ENCODE data around the gene RGL1. TPM values are rescaled to one million over a fixed set of nuclear protein-coding genes. Genes with fewer than 3 reads are reported as not detected.

RGL1 gene
- total and polyA plus RNA-seq, 5 donors: 7.2 to 22.9 (median 16.4) TPM

DNA sequence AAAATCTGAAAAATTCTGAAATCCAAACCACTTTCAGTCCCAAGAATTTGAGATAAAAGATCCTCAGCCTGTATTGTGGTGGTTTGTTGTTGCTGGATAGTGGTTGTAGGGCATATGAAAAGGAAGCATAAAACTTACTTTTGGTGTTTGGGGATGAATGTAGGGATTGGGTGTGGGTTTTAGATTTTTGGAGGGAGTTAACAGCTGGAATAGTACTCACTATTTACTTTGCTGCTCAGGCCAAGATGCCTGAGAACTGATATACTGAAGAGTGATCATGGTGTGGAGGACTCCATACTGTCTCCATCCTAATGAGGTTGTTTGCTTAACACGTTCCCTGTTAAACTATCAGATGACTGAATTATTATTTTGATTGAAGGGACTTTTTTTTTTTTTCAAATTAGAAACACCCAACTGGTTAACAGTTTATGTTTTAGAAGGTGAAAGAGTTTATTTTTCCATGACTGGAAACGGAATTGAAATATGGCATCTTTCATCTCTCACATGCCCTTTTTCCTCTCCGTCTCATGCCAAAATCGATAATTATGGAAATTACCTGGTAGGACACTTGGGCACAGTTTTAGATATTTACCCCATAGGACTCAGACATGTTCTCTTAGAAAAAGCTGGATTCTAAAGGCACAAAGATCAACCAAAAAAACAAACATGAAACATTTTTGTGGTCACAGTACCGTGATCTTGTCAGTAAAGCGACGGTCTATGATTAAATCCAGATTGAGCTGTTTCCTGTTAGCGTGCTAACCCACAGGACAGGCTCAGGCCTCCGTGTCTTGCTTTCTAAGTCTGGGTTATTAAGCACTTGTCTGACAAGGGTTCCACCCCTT, 37.3 kb downstream of the RGL1 start:
- H3K27me3 ChIP-seq (ENCODE audit: control insufficient read depth, insufficient read depth): no peaks in the 10 kb centered on the region
- H3K9me3 ChIP-seq (ENCODE audit: control insufficient read depth, low read length): no peaks in the 10 kb centered on the region
- H3K4me1 ChIP-seq (ENCODE audit: control insufficient read depth, insufficient read depth, low read length): peaks cover 7% of the 10 kb centered on the region
- H3K4me3 ChIP-seq (ENCODE audit: low read length): peak overlapping the region; percentile 42
- ATAC-seq: peak; percentile 80 to 84
- no peak overlapping the region for H3K27ac ChIP-seq (ENCODE audit: low read length)
- DNase-seq: peak in 2 of 3 donors; percentile 20 to 61
- 35% methylated on average over 9 of the region's 9 CpGs for WGBS
- intact Hi-C loops (cut with DNase I): no loop called here

GRCh38 chr1:183842795-183843144, 37.9 kb downstream of the RGL1 start:
- intact Hi-C loops (cut with DNase I): no loop called here

GRCh38 chr1:183844806-183845205, 39.9 kb downstream of the RGL1 start:
- intact Hi-C loops (cut with DNase I): no loop called here
- no peak overlapping the region for H3K4me3 ChIP-seq (ENCODE audit: low read length)
- peaks cover 7% of the 10 kb centered on the region for H3K4me1 ChIP-seq (ENCODE audit: control insufficient read depth, insufficient read depth, low read length)
- no peaks in the 10 kb centered on the region for H3K9me3 ChIP-seq (ENCODE audit: control insufficient read depth, low read length)
- no peak for DNase-seq
- WGBS: 89% methylated on average over 2 of the region's 2 CpGs
- no peaks in the 10 kb centered on the region for H3K27me3 ChIP-seq (ENCODE audit: control insufficient read depth, insufficient read depth)
- no peak for ATAC-seq
- H3K27ac ChIP-seq (ENCODE audit: low read length): no peak overlapping the region

More at GRCh38 chr1:183842795-183843144, 37.9 kb downstream of the RGL1 start:
- Histone ChIP-seq H3K27ac (ENCODE audit: low read length) (no peak overlapping the region), H3K4me1 (ENCODE audit: control insufficient read depth, insufficient read depth, low read length) (peaks cover 8% of the 10 kb centered on the region), H3K27me3 (ENCODE audit: control insufficient read depth, insufficient read depth) (no peaks in the 10 kb centered on the region), H3K9me3 (ENCODE audit: control insufficient read depth, low read length) (no peaks in the 10 kb centered on the region), H3K4me3 (ENCODE audit: low read length) (peak overlapping the region; percentile 42)
- WGBS: 30% methylated on average over 2 of the region's 2 CpGs
- ATAC-seq: no peak
- DNase-seq: no peak

- H3K27ac ChIP-seq (ENCODE audit: low read length): no peak overlapping the region
- ATAC-seq (no peak), DNase-seq (no peak)
- H3K9me3 ChIP-seq (ENCODE audit: control insufficient read depth, low read length): no peaks in the 10 kb centered on the region
- H3K4me1 ChIP-seq (ENCODE audit: control insufficient read depth, insufficient read depth, low read length): peaks cover 7% of the 10 kb centered on the region
- no peak overlapping the region for H3K4me3 ChIP-seq (ENCODE audit: low read length)
- 85% methylated on average over 3 of the region's 3 CpGs for WGBS
- intact Hi-C loops (cut with DNase I): no loop called here
- no peaks in the 10 kb centered on the region for H3K27me3 ChIP-seq (ENCODE audit: control insufficient read depth, insufficient read depth)
These were observed 40.8 kb downstream of the RGL1 start for GRCh38 chr1:183845681-183846080.

- Histone ChIP-seq H3K9me3 (ENCODE audit: control insufficient read depth, low read length) (no peaks in the 10 kb centered on the region), H3K27ac (ENCODE audit: low read length) (peak overlapping the region; percentile 37), H3K4me1 (ENCODE audit: control insufficient read depth, insufficient read depth, low read length) (peaks cover 4% of the 10 kb centered on the region), H3K4me3 (ENCODE audit: low read length) (no peak overlapping the region), H3K27me3 (ENCODE audit: control insufficient read depth, insufficient read depth) (no peaks in the 10 kb centered on the region)
- intact Hi-C loops (cut with DNase I): no loop called here
- DNase-seq: no peak
- WGBS: 53% methylated on average over 4 of the region's 4 CpGs
- no peak for ATAC-seq
These were observed 42.7 kb downstream of the RGL1 start for GRCh38 chr1:183847641-183848040.

DNA sequence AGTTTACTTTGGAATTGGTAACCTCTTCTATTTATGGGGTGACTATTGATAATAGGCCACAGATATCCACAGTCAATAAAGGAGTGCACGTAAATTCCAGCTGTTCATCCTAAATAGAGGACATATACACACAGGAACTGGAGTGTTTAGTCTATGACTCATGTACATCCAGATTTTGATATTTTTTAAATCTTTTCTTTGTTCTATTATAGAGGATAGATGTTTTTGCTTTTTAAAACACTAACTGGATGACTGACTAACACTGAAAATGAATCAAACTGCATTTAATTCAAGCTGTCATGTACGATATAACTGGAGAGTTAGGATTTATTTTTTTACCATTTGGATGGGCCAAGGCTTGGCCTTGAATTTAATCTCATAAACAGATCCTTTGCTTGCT, 45.9 kb downstream of the RGL1 start:
- no peak overlapping the region for H3K4me3 ChIP-seq (ENCODE audit: low read length)
- peaks cover 2% of the 10 kb centered on the region for H3K4me1 ChIP-seq (ENCODE audit: control insufficient read depth, insufficient read depth, low read length)
- H3K27ac ChIP-seq (ENCODE audit: low read length): no peak overlapping the region
- H3K9me3 ChIP-seq (ENCODE audit: control insufficient read depth, low read length): no peaks in the 10 kb centered on the region
- ATAC-seq: no peak
- intact Hi-C loops (cut with DNase I): no loop called here
- WGBS: 79% methylated on average over 2 of the region's 2 CpGs
- H3K27me3 ChIP-seq (ENCODE audit: control insufficient read depth, insufficient read depth): no peaks in the 10 kb centered on the region
- DNase-seq: no peak

- H3K27me3 ChIP-seq (ENCODE audit: control insufficient read depth, insufficient read depth): no peaks in the 10 kb centered on the region
- intact Hi-C loops (cut with DNase I): no loop called here
- no peak for DNase-seq
- H3K27ac ChIP-seq (ENCODE audit: low read length): no peak overlapping the region
- 82% methylated on average over 3 of the region's 3 CpGs for WGBS
- no peak for ATAC-seq
- H3K4me1 ChIP-seq (ENCODE audit: control insufficient read depth, insufficient read depth, low read length): peaks cover 8% of the 10 kb centered on the region
- no peaks in the 10 kb centered on the region for H3K9me3 ChIP-seq (ENCODE audit: control insufficient read depth, low read length)
- H3K4me3 ChIP-seq (ENCODE audit: low read length): no peak overlapping the region
These were observed 54.2 kb downstream of the RGL1 start for GRCh38 chr1:183859119-183859518.

GRCh38 chr1:183859831-183860230, 54.9 kb downstream of the RGL1 start:
- no peaks in the 10 kb centered on the region for H3K9me3 ChIP-seq (ENCODE audit: control insufficient read depth, low read length)
- no peak overlapping the region for H3K4me3 ChIP-seq (ENCODE audit: low read length)
- ATAC-seq: no peak
- no peak overlapping the region for H3K27ac ChIP-seq (ENCODE audit: low read length)
- 71% methylated on average over 3 of the region's 3 CpGs for WGBS
- no peak for DNase-seq
- intact Hi-C loops (cut with DNase I): loop anchor here in 1 of 4 donors (10.0 kb wide), 1 partner anchor 45 kb away; no protein-coding TSS in a partner anchor
- H3K4me1 ChIP-seq (ENCODE audit: control insufficient read depth, insufficient read depth, low read length): peaks cover 8% of the 10 kb centered on the region
- no peaks in the 10 kb centered on the region for H3K27me3 ChIP-seq (ENCODE audit: control insufficient read depth, insufficient read depth)

GRCh38 chr1:183862967-183863366, 58.0 kb downstream of the RGL1 start:
- WGBS: 91% methylated on average over 4 of the region's 4 CpGs
- Histone ChIP-seq H3K27me3 (ENCODE audit: control insufficient read depth, insufficient read depth) (no peaks in the 10 kb centered on the region), H3K4me3 (ENCODE audit: low read length) (no peak overlapping the region), H3K27ac (ENCODE audit: low read length) (no peak overlapping the region), H3K4me1 (ENCODE audit: control insufficient read depth, insufficient read depth, low read length) (peaks cover 8% of the 10 kb centered on the region), H3K9me3 (ENCODE audit: control insufficient read depth, low read length) (no peaks in the 10 kb centered on the region)
- ATAC-seq: no peak
- intact Hi-C loops (cut with DNase I): loop anchor here in 1 of 4 donors (10.0 kb wide), 1 partner anchor 48 kb away; no protein-coding TSS in a partner anchor
- no peak for DNase-seq

DNA sequence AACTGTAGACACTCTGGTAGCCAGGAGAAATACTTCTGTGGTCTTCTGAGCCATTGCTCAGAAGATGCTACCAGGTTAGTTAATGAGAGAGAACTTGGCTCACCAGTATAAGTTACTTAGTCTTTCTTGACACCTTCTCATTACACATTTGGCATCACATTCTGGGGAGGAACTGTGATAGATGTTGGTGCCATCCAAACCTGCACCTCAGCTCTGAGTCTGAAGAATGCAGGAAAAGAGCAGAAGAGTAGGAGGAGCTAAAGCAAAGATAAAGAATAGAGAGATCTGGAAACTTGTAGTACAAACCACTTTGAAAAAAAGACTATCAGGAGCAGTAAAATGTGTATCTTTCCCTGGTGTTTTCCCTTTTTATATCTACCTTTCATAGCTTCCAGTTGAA, 58.9 kb downstream of the RGL1 start:
- ATAC-seq (no peak), DNase-seq (no peak)
- no peaks in the 10 kb centered on the region for H3K27me3 ChIP-seq (ENCODE audit: control insufficient read depth, insufficient read depth)
- H3K9me3 ChIP-seq (ENCODE audit: control insufficient read depth, low read length): no peaks in the 10 kb centered on the region
- no peak overlapping the region for H3K27ac ChIP-seq (ENCODE audit: low read length)
- H3K4me1 ChIP-seq (ENCODE audit: control insufficient read depth, insufficient read depth, low read length): peaks cover 8% of the 10 kb centered on the region
- intact Hi-C loops (cut with DNase I): loop anchor here in 1 of 4 donors (10.0 kb wide), 1 partner anchor 49 kb away; no protein-coding TSS in a partner anchor
- H3K4me3 ChIP-seq (ENCODE audit: low read length): no peak overlapping the region

- H3K27ac ChIP-seq (ENCODE audit: low read length): no peak overlapping the region
- intact Hi-C loops (cut with DNase I): loop anchor here in 1 of 4 donors (10.0 kb wide), 1 partner anchor 50 kb away; no protein-coding TSS in a partner anchor
- DNase-seq (no peak), ATAC-seq (no peak)
- H3K9me3 ChIP-seq (ENCODE audit: control insufficient read depth, low read length): no peaks in the 10 kb centered on the region
- no peaks in the 10 kb centered on the region for H3K27me3 ChIP-seq (ENCODE audit: control insufficient read depth, insufficient read depth)
- no peak overlapping the region for H3K4me3 ChIP-seq (ENCODE audit: low read length)
- H3K4me1 ChIP-seq (ENCODE audit: control insufficient read depth, insufficient read depth, low read length): peaks cover 8% of the 10 kb centered on the region
- 95% methylated on average over 3 of the region's 3 CpGs for WGBS
These were observed 59.7 kb downstream of the RGL1 start for GRCh38 chr1:183864611-183865010.
